H1 (cell line): ENCODE measurements around the gene LRBA. TPM values are rescaled to one million over a fixed set of nuclear protein-coding genes. Genes with fewer than 3 reads are reported as not detected.

Experiments used
- CTCF ChIA-PET: fragments of 300-600 bp; sonication (Branson Sonifier 250); formaldehyde crosslinking; loops from one replicate; lab custom pipeline; 2021; ENCODE audit not compliant: partially characterized antibody; lab: Charles Lee
- POLR2A ChIA-PET: fragments of 300-600 bp; sonication (Branson Sonifier 250); formaldehyde crosslinking; loops from one replicate; lab custom pipeline; 2021; ENCODE audit warnings: inconsistent platforms; ENCODE audit not compliant: partially characterized antibody; lab: Charles Lee
- DNase-seq, 2 experiments: peaks; one replicate each; pipeline versions ENCODE4 v3.0.0 to v3.0.0-alpha.2; 2010 to 2022; ENCODE audit warnings: low spot score in 2 of 2, low read depth in 1 of 2, mixed read lengths in 1 of 2
- FAIRE-seq: peaks from 2 replicates; lab custom pipeline; 2011; peaks lifted over from hg19 to GRCh38; lab: Jason Lieb, UNC
- H2AFZ ChIP-seq: 2 replicates; pipeline ENCODE4 v1.8.1; 2012; ENCODE audit warnings: low read length, inconsistent platforms
- H2AK5ac ChIP-seq: 2 replicates; pipeline ENCODE4 v1.6.1; 2013; ENCODE audit warnings: low read depth, low read length
- H2BK120ac ChIP-seq: replicated peaks from 2 replicates; pipeline ENCODE3; 2013; ENCODE audit warnings: low read depth, low read length, inconsistent platforms
- H2BK12ac ChIP-seq: 2 replicates; pipeline ENCODE4 v1.6.1; 2013; ENCODE audit warnings: low read depth, low read length
- H2BK15ac ChIP-seq: 2 replicates; pipeline ENCODE4 v1.6.1; 2013; ENCODE audit warnings: low read length
- H2BK20ac ChIP-seq: 2 replicates; pipeline ENCODE4 v1.6.1; 2013; ENCODE audit warnings: low read length
- H2BK5ac ChIP-seq: 2 replicates; pipeline ENCODE4 v1.6.1; 2013; ENCODE audit warnings: low read depth, low read length
- H3K14ac ChIP-seq: 2 replicates; pipeline ENCODE4 v1.6.1; 2013; ENCODE audit warnings: inconsistent platforms; ENCODE audit not compliant: insufficient read length
- H3K18ac ChIP-seq: 2 replicates; pipeline ENCODE4 v1.6.1; 2013; ENCODE audit warnings: low read length; ENCODE audit errors: extremely low read depth
- H3K23ac ChIP-seq: 2 replicates; pipeline ENCODE4 v1.6.1; 2013; ENCODE audit warnings: inconsistent platforms; ENCODE audit not compliant: insufficient read length
- H3K23me2 ChIP-seq: 2 replicates; pipeline ENCODE4 v1.6.1; 2013; ENCODE audit warnings: low read depth, low read length
- H3K27ac ChIP-seq: 2 replicates; pipeline ENCODE4 v1.6.1; 2011; ENCODE audit warnings: low read depth, low read length, inconsistent platforms
- H3K27me3 ChIP-seq, 4 experiments: replicated peaks in 1 of 4; 1 replicate in 1 of 4; 2 replicates in 3 of 4; pipeline versions ENCODE4 v1.6.1 to v1.8.1; 2011 to 2013; ENCODE audit warnings: low read length in 3 of 4, mild to moderate bottlenecking in 3 of 4, inconsistent platforms in 2 of 4, mixed read lengths in 2 of 4, moderate library complexity in 1 of 4; ENCODE audit not compliant: control insufficient read depth in 3 of 4, insufficient read depth in 3 of 4; ENCODE audit errors: extremely low read depth in 1 of 4
- H3K36me3 ChIP-seq, 4 experiments: 2 replicates each; pipeline versions ENCODE4 v1.6.1 to v1.8.1; 2011 to 2013; ENCODE audit warnings: mild to moderate bottlenecking in 4 of 4, low read length in 3 of 4, moderate library complexity in 2 of 4, control low read depth in 1 of 4, inconsistent platforms in 1 of 4; ENCODE audit not compliant: insufficient read depth in 4 of 4, control insufficient read depth in 2 of 4
- H3K4ac ChIP-seq: replicated peaks from 2 replicates; pipeline ENCODE3; 2013; ENCODE audit warnings: low read length, low read depth, mixed read lengths, inconsistent platforms; ENCODE audit not compliant: insufficient read length
- H3K4me1 ChIP-seq, 4 experiments: replicated peaks in 1 of 4; 1 replicate in 1 of 4; 2 replicates in 3 of 4; pipeline versions ENCODE4 v1.6.1 to v1.8.1; 2011 to 2013; ENCODE audit warnings: low read length in 3 of 4, inconsistent platforms in 2 of 4, mixed read lengths in 1 of 4; ENCODE audit not compliant: insufficient read depth in 4 of 4, control insufficient read depth in 3 of 4
- H3K4me2 ChIP-seq, 2 experiments: 2 replicates each; pipeline versions ENCODE4 v1.6.1 to v1.8.1; 2011 to 2013; ENCODE audit warnings: low read depth in 2 of 2, low read length in 2 of 2, control low read depth in 1 of 2, inconsistent platforms in 1 of 2, mild to moderate bottlenecking in 1 of 2; ENCODE audit not compliant: insufficient read depth in 1 of 2
- H3K4me3 ChIP-seq, 4 experiments: fragments of 200-600, 300-600 bp in 1 of 4; sonication (generic), shearing (Covaris generic), sonication (Bioruptor Twin) in 1 of 4; 2 replicates each; pipeline versions ENCODE4 v1.5.1 to v1.8.1; 2011 to 2016; ENCODE audit warnings: low read length in 4 of 4, low read depth in 3 of 4, control low read depth in 2 of 4, inconsistent platforms in 2 of 4, mild to moderate bottlenecking in 2 of 4, mixed read lengths in 1 of 4, moderate library complexity in 1 of 4; ENCODE audit not compliant: insufficient read depth in 2 of 4; ENCODE audit errors: extremely low read depth in 1 of 4
- H3K56ac ChIP-seq: replicated peaks from 2 replicates; pipeline ENCODE3; 2013; ENCODE audit warnings: low read depth, mild to moderate bottlenecking, mixed read lengths, low read length, inconsistent platforms; ENCODE audit not compliant: insufficient read length
- H3K79me1 ChIP-seq: 2 replicates; pipeline ENCODE4 v1.6.1; 2013; ENCODE audit warnings: low read depth, low read length, control low read depth
- H3K79me2 ChIP-seq, 2 experiments: 2 replicates each; pipeline versions ENCODE4 v1.6.1 to v1.8.1; 2012 to 2013; ENCODE audit warnings: low read length in 2 of 2, mild to moderate bottlenecking in 2 of 2, inconsistent platforms in 1 of 2; ENCODE audit not compliant: insufficient read depth in 2 of 2, control insufficient read depth in 1 of 2
- H3K9ac ChIP-seq, 4 experiments: replicated peaks in 1 of 4; 1 replicate in 1 of 4; 2 replicates in 3 of 4; pipeline versions ENCODE4 v1.6.1 to v1.8.1; 2011 to 2013; ENCODE audit warnings: low read depth in 3 of 4, low read length in 3 of 4, control low read depth in 2 of 4, mild to moderate bottlenecking in 2 of 4, moderate library complexity in 2 of 4, inconsistent platforms in 1 of 4; ENCODE audit errors: extremely low read depth in 1 of 4
- H3K9me3 ChIP-seq, 2 experiments: 2 replicates each; pipeline versions ENCODE4 v1.6.1 to v1.8.1; 2012 to 2013; ENCODE audit warnings: mild to moderate bottlenecking in 2 of 2, moderate library complexity in 2 of 2, control low read depth in 1 of 2, inconsistent platforms in 1 of 2, low read depth in 1 of 2, low read length in 1 of 2, mixed read lengths in 1 of 2; ENCODE audit not compliant: insufficient read depth in 2 of 2
- H4K20me1 ChIP-seq, 2 experiments: replicated peaks in 1 of 2; 2 replicates each; pipeline versions ENCODE3 to v1.8.1; 2011 to 2013; ENCODE audit warnings: inconsistent platforms in 2 of 2, low read length in 2 of 2, mild to moderate bottlenecking in 1 of 2; ENCODE audit not compliant: insufficient read depth in 2 of 2, control insufficient read depth in 1 of 2
- H4K5ac ChIP-seq: 2 replicates; pipeline ENCODE4 v1.6.1; 2013; ENCODE audit warnings: low read length, low read depth, mixed read lengths, inconsistent platforms; ENCODE audit not compliant: insufficient read length
- H4K8ac ChIP-seq: 2 replicates; pipeline ENCODE4 v1.8.0; 2013; ENCODE audit warnings: mild to moderate bottlenecking, moderate library complexity, low read length, inconsistent platforms; ENCODE audit not compliant: insufficient read depth; ENCODE audit errors: extremely low read depth
- H4K91ac ChIP-seq: replicated peaks from 2 replicates; pipeline ENCODE3; 2013; ENCODE audit warnings: low read length, mixed read lengths, inconsistent platforms; ENCODE audit not compliant: insufficient read length
- ASH2L ChIP-seq: fragments of 200-600, 300-600 bp; sonication (generic); IDR thresholded peaks from one replicate; pipeline ENCODE4 v1.7.1; 2017; ENCODE audit warnings: low read length
- BCL11A ChIP-seq, 2 experiments: IDR thresholded peaks; one replicate each; pipeline ENCODE4 v1.6.1; 2011; ENCODE audit warnings: low read depth in 2 of 2, low read length in 2 of 2, mild to moderate bottlenecking in 2 of 2
- POLR2AphosphoS5 ChIP-seq: IDR thresholded peaks from 2 replicates; pipeline ENCODE4 v1.6.1; 2011; ENCODE audit warnings: low read depth, low read length
- RFX5 ChIP-seq: IDR thresholded peaks from 2 replicates; pipeline ENCODE4 v1.6.1; 2011; ENCODE audit warnings: low read depth, low read length, improper control_type of control experiment, borderline replicate concordance
- SP2 ChIP-seq: IDR thresholded peaks from 2 replicates; pipeline ENCODE4 v1.6.1; 2012; ENCODE audit warnings: mild to moderate bottlenecking, low read length, inconsistent platforms
- SRF ChIP-seq: IDR thresholded peaks from 2 replicates; pipeline ENCODE4 v1.6.1; 2011; ENCODE audit warnings: mild to moderate bottlenecking, low read depth, low read length, moderate library complexity
- TAF7 ChIP-seq: optimal IDR thresholded peaks from 2 replicates; pipeline ENCODE3; 2011; ENCODE audit warnings: low read depth, mild to moderate bottlenecking, inconsistent platforms, low read length, moderate library complexity, borderline replicate concordance
- TEAD4 ChIP-seq: IDR thresholded peaks from 2 replicates; pipeline ENCODE4 v1.6.1; 2012; ENCODE audit warnings: low read depth, low read length, inconsistent platforms, mixed read lengths
- WGBS, 2 experiments: shearing (Covaris generic) in 1 of 2; methylation state at CpG; one replicate each; pipeline versions ENCODE4 v1.1.6 to v1.1.7; 2013 to 2015; ENCODE audit warnings: low lambda C conversion rate in 2 of 2, mixed read lengths in 2 of 2, inconsistent platforms in 1 of 2, low coverage in 1 of 2, missing lambda C conversion rate in 1 of 2; ENCODE audit not compliant: insufficient replicate concordance in 2 of 2, insufficient coverage in 1 of 2, insufficient read length in 1 of 2; ENCODE audit errors: extremely low coverage in 1 of 2, missing lambda C conversion rate in 1 of 2; 5-methylcytosine and 5-hydroxymethylcytosine counted together
- polyA plus RNA-seq, 7 experiments: library from polyadenylated mRNA; depleted of rRNA in 3 of 7; stranded (reverse) in 5 of 7; unstranded in 2 of 7; fragments of >200 nt in 5 of 7; fragments of 200-250 nt in 2 of 7; gene quantifications; 1 replicate in 5 of 7; 2 replicates in 1 of 7; 4 replicates in 1 of 7; pipeline versions ENCODE4 v1.2.1 to v1.2.3, GENCODE V29; 2011 to 2013; ENCODE audit warnings: missing spikeins in 2 of 7, mixed read lengths in 2 of 7
- total RNA-seq: library from RNA; stranded (reverse); fragmentation: NEBNext Ultra II Directional; extraction: Animal tissue kit (Norgen Biotek cat#: 25700); gene quantifications from 2 replicates; pipeline ENCODE4 v1.2.1, GENCODE V29; 2021

LRBA gene
- total and polyA plus RNA-seq, 2 of the 8 experiments (the other 6 are each of a cell fraction or from before 2014, with no cell fraction given) = 54.6 to 83.2 TPM

- WGBS, 2 experiments = 80% methylated on average over 2 of the region's 2 CpGs; no CpG with 5 or more reads in 1 of the 2 experiments
- no peaks in the 10 kb centered on the region for H4K20me1 ChIP-seq
- H3K79me1 ChIP-seq = no peaks in the 10 kb centered on the region
- H3K14ac ChIP-seq = no peak overlapping the region
- no peaks in the 10 kb centered on the region for H3K27me3 ChIP-seq
- no peak overlapping the region for H4K5ac ChIP-seq
- no peak overlapping the region for H2BK12ac ChIP-seq
- no peaks in the 10 kb centered on the region for H3K36me3 ChIP-seq
- no peak overlapping the region for H3K27ac ChIP-seq
- H3K4me1 ChIP-seq = peaks cover 0 to 3% (median under 1%) of the 10 kb centered on the region in 4 experiments; a peak in 2 of 7 replicates
- H3K4me2 ChIP-seq = no peak overlapping the region
- H4K91ac ChIP-seq = no peak overlapping the region
- no peak overlapping the region for H3K9ac ChIP-seq
- no peak overlapping the region for H2AFZ ChIP-seq
- FAIRE-seq (no peak), DNase-seq (no peak)
- no peaks in the 10 kb centered on the region for H3K9me3 ChIP-seq
- no peak overlapping the region for H2BK20ac ChIP-seq
- no peak overlapping the region for H3K4me3 ChIP-seq
- CTCF ChIA-PET = interaction anchor here (1.8 kb wide), 1 partner anchor 11 kb away, joined by 3 read pairs; no protein-coding TSS in a partner anchor
- H3K23ac ChIP-seq = no peak overlapping the region
- H4K8ac ChIP-seq = no peak overlapping the region
- TF ChIP-seq SRF (no peak), ASH2L (no peak), RFX5 (no peak), BCL11A (IDR thresholded peaks at IDR 0.05; ENCODE audit: low read depth in 2 of 2, low read length in 2 of 2) (no peak), SP2 (no peak), POLR2AphosphoS5 (no peak), TAF7 (no peak), TEAD4 (no peak)
- H3K18ac ChIP-seq = no peak overlapping the region
- no peaks in the 10 kb centered on the region for H3K79me2 ChIP-seq
- H3K23me2 ChIP-seq = no peaks in the 10 kb centered on the region
- H3K56ac ChIP-seq = no peak overlapping the region
- no peak overlapping the region for H2AK5ac ChIP-seq
- no peak overlapping the region for H2BK120ac ChIP-seq
- no peak overlapping the region for H2BK5ac ChIP-seq
- no peak overlapping the region for H2BK15ac ChIP-seq
- POLR2A ChIA-PET = no interaction called here
- H3K4ac ChIP-seq = no peak overlapping the region
Measured at GRCh38 chr4:150625033-150625432, 390.1 kb downstream of the LRBA start.
